PFSK-1 (cell line): Measurements from ENCODE around the gene C9orf50.

Experiments
- POLR2AphosphoS5 ChIP-seq: IDR thresholded peaks from 2 replicates; pipeline ENCODE4 v1.6.1; 2012; ENCODE audit warnings: low read depth, mild to moderate bottlenecking, control low read depth, low read length, moderate library complexity
- REST ChIP-seq, 2 experiments: IDR thresholded peaks; 2 replicates each; pipeline versions ENCODE4 v1.6.1 to v1.8.0; 2011 to 2012; ENCODE audit warnings: low read depth in 2 of 2, low read length in 2 of 2, control low read depth in 1 of 2, inconsistent platforms in 1 of 2, mild to moderate bottlenecking in 1 of 2, moderate library complexity in 1 of 2; ENCODE audit not compliant: insufficient read depth in 1 of 2
- TAF1 ChIP-seq: IDR thresholded peaks from 2 replicates; pipeline ENCODE4 v1.6.1; 2012; ENCODE audit warnings: low read length, control low read depth, borderline replicate concordance; ENCODE audit not compliant: insufficient read depth

GRCh38 chr9:129606161-129607026 is 14.5 kb downstream of the C9orf50 start:
- TF ChIP-seq REST (IDR thresholded peaks at IDR 0.05; ENCODE audit: insufficient read depth in 1 of 2, low read depth in 2 of 2, low read length in 2 of 2), result no peak
- TF ChIP-seq POLR2AphosphoS5, result no peak
- no peak for TF ChIP-seq TAF1
